Fibroblast of skin of abdomen (primary cell): ENCODE data around the gene ABCB1. TPM values are rescaled to one million over a fixed set of nuclear protein-coding genes. Genes with fewer than 3 reads are reported as not detected.

Experiments used
- DNase-seq: peaks from one replicate; pipeline ENCODE4 v3.0.0-alpha.2; 2013
- polyA plus RNA-seq, 2 experiments: library from polyadenylated mRNA; unstranded; fragments of 120-200 nt; gene quantifications; one replicate each; pipeline ENCODE4 v1.2.1, GENCODE V29; 2013; ENCODE audit not compliant: insufficient read length in 2 of 2

Gene ABCB1
- polyA plus RNA-seq (2013, experiment 1 of 2; ENCODE audit: insufficient read length): 0.05 TPM
- polyA plus RNA-seq (2013, experiment 2 of 2; ENCODE audit: insufficient read length): 0.26 TPM

DNA sequence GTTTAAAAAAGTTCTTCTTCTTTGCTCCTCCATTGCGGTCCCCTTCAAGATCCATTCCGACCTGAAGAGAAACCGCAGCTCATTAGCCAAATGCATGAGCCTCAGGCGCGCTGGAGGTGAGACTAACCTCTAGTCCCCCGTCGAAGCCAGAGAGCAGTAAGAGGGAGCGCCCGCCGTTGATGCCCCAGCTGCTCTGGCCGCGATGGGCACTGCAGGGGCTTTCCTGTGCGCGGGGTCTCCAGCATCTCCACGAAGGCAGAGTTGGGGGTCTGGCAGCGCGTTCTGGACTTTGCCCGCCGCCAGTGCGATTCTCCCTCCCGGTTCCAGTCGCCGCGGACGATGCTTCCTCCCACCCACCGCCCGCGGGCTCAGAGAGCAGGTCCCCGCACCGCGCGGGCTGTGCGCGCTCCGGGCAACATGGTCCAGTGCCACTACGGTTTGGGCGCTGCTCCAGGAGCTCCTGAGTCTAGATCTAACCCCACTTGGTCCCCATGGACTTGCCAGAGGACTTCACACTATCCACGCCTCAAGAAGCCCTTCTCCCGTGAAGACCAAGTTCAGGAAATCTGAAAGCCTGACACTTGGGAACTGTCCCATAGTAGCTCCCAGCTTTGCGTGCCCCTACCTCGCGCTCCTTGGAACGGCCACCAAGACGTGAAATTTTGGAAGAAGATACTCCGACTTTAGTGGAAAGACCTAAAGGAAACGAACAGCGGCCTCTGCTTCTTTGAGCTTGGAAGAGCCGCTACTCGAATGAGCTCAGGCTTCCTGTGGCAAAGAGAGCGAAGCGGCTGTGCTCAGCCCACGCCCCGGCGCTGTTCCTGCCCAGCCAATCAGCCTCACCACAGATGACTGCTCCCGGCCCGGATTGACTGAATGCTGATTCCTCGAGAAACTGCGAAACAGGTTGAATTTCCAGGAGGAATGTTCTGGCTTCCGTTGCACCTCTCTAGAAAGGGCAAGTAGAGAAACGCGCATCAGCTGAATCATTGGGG is at the start of gene ABCB1:
Gene ABCB1, minus strand, starts transcription at position 755 of the 995 bp plus-strand sequence. Its CDS starts 700 bp downstream, at position 55.
- peak; percentile 38 for DNase-seq

DNA sequence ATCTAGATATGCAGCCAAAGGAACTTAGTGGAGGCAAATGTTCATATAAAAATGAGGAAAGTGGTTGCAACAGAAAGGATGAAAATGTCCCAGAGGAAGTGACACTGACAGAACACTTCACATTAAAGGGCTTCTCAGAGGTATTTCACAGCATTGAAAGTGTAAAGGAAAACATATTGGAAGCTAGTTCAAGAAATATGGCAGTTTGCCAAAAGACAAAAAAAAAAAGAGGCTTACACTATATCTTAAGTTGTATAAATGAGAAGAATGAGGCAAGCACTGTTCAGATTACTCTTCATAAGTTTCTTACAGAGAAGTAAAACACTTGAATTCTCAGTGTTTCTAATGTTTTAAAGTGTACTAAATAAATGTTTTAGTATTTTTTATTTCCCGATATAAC is 47.6 kb upstream of the ABCB1 start:
- DNase-seq: no peak

DNA sequence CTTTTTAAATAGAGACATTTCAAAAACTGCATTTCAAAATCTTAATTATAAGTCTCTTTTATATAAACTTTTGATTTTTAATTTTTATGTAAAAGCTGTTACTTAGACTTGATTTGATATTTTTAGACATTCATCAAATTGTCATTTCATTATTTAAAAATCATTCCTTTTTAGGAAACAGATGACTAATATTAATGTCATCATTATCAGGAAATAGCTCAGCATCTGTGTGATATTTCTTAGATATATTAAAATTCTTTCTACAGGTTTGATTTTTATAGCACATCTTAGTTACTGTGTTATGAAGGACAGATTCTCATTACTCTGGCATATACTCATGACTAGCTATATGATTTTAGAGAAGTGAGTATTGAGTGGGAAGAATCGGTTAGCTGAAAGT is 44.8 kb upstream of the ABCB1 start:
- no peak for DNase-seq

DNA sequence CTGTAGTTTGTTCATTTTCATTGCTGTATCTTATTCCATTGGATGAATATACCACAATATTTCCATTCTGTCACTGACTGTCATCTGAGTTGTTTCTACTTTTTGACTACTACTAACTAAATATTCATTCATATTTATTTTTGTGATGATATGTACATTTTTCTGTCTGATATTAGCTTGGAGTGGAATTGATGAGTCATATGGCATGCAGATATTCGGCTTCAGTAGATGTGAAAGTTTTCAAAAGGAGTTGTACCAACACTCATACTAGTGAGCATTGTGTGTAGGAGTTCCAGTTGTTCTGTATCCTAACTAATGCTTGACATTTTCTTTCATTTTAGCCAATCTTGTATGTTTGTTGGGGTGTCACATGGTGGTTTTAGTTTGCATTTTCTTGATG is 35.2 kb upstream of the ABCB1 start:
- no peak for DNase-seq

DNA sequence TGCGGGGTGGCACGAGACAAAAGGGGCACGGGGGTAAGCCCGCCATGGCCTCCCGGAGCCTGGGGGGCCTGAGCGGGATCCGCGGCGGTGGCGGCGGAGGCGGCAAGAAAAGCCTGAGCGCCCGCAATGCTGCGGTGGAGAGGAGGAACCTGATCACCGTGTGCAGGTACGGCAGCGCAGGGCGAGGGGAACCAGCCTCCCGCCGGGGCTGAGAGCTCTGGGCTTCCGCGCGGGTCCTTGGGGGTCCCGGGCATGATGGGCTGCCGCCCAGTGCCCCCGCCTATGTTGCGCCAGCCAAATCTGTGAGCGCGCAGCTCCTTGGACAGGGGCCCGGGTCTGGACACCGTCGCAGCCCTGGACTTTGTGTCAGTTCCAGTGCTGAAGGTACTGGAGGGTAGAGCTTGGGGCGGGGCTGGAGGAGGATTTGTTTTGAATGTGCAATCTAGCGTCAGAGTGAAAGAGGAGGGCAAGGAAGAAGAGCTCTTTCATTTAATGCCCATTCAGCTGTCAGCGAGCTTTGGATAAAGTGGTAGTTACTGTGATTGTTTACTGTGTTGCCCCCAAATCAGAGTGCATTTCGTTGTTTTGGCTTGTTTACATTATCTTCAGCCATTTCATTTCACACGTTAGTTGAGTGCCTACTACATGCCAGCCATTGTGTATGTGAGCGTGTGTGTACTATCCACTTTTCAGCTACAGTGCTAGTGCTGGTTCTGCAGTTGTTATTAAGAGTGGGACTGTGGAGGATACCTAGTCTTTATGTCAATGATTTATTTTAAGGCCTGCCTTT is 28.3 kb upstream of the ABCB1 start:
- DNase-seq: no peak

DNA sequence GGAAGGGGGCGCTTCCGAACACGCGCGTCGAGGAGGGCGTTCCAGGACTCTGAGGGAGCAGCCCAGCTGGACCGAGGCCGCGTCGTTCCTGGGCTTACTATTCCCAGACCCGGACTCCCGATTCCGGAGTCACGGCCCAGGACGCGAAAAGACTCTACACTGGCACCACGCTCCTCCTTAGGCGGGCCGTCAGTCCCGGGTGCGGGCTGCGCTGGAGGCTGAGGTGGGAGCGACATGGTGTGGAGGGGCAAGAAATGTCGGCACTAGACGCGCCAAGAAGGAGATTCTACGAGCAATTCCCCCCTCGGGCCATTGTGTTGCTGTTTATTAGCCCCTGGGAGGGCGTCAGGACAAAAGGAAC is 26.9 kb upstream of the ABCB1 start:
- no peak for DNase-seq

DNA sequence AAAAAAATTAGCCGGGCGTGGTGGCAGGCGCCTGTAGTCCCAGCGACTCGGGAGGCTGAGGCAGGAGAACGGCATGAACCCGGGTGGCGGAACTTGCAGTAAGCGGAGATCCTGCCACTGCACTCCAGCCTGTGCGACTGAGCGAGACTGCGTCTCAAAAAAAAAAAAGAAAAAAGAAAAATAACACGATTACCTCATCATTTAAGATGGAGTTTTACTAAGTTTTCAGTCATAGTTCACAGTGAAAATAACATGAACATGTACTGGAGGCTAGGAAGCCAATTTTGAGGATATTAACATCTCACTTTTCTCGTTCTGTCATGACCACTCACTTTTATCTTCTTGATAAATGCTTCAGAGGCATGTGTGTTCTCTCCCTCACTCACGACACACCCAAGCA is 24.4 kb upstream of the ABCB1 start:
- DNase-seq: no peak

DNA sequence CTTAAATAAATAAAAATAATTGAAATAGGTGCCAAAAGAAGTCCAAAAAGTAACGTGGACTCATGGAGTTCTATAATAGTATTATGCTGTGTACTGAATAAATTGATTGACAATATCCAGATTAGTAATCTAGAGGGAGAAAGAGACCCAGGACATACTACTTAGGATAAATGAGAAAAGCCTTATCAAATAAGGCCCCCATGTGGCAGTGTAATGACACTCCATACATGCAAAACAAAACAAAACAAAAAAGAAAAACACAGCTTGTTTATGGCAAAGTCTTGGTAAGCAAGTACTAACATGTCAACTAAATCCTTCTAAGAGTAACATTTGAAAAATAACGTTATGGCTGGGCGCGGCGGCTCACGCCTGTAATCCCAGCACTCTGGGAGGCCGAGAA is 23.9 kb upstream of the ABCB1 start:
- no peak for DNase-seq

DNA sequence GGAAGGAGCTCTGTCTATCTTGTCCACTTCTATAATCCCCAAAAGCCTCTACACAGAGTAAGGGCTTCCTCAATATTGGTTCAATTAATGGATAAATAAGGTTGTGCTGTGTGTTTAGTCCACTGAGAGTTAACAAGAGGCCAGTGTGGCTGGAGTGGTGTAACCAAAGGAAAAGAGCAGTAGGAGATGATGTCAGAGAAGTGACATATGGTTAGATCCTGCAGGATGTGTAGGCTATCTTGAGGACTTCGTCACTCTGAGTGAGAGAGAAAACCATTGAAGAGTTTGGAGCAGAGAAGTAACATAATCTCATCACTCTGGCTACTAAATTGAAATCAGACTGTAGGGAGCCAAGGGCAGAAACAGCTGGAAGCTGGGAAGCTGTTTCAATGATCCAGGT is 14.5 kb upstream of the ABCB1 start:
- DNase-seq: no peak

DNA sequence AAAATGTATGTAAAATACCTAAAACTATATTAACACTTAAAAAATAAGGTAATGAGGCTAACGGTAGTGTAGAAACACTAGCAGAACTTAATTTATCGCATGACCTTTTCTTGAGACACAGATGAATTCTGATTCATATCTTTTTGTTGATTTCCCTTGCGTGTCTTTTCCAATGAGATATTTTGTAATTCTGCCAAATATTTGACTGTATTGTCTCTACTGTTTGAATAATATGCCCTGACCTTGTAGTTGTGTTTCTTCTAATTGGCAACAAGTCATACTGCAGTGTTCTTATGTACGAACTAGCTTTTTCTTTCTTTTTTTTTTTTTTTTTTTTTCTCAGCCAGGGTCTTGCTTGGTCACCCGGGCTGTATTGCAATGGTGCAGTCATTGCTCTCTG is 9.2 kb upstream of the ABCB1 start:
- DNase-seq: no peak

DNA sequence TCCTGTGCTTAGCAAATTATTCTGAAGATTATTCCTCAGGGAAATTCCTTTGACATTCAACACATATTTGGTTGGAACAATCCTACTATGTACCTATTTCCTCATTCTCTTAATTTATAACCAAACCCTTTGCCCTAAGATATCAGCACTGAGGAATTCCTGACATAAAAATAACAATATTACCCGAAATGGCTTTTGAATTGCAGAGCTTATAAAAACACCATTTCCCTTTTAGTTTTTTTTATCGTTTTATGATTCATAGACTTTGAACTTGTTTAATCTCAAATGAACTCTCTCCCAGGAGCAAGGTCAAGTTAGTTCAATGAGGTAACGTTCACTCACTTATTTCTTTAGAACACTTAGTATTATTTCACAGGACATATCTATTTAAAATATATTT is 7.7 kb upstream of the ABCB1 start:
- DNase-seq: no peak

DNA sequence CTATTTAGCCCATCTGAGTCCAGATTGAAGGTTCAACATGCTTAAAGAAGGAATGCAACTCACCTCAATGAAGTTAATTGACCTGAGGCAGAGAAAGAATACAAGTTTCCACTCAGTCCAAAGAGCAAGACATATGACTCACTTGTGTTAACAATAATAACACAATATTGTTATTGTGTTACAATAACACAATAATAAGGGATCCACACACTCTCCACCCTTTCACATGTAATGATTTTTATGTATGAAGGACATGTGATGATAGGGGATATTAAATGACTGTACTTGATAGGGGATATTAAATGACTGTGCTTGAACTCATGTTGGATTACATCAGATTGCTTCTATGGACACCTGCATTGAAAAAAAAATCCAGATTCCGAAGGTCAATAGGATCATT is 3.6 kb upstream of the ABCB1 start:
- no peak for DNase-seq

DNA sequence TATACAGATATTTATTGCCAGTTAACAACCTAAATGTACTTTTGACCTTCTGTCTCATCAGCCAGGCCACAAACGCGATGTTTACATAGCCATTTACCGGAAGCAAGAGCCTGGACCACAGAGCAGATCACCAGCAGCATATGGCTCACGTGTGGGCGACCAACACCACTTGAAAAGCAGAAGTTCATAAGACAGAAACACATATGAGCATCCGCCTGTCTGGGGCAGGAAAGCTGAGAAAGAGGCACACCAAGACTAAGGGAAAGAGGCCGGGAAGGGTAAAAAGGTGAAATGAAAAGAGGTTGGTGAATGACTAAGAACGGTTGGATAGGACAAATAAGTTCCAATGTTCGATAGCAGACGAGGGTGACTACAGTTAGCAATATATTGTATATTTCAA is 1.3 kb downstream of the ABCB1 start:
- no peak for DNase-seq

DNA sequence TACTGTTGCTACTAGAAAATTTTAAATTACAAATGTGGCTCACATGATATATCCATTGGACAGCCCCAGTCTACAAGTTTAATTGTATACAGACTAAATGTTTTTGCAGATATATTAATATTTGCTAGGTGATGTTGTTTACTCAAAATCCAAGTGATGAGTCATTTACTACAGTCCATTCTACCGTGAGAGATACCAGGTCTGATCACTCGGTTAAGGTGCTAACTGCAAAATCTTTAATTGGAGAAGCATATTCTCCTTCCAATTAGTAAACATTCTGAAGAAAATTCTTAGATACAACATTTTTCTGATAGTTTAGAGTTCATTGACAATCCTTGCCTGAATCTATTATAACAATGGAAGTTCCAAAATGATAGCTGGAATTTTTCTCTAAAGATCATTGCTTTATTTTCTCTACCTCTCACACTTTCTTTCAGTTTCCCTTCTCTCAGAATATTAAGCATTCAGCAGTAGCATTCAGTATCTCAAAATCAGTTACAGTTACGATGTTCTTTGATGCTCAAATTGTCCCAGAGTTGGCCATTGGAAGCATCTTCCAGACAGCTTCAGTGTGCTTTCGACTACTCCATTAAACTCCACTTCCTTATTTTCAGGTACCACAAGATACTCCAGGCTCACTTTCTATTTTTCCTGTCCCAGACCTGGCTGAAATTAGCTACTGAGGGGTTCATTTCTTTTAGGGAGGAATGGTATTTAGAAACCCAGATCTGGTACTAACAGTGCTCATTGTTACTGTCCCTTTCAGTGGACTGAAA is 2.3 kb downstream of the ABCB1 start:
- no peak for DNase-seq

DNA sequence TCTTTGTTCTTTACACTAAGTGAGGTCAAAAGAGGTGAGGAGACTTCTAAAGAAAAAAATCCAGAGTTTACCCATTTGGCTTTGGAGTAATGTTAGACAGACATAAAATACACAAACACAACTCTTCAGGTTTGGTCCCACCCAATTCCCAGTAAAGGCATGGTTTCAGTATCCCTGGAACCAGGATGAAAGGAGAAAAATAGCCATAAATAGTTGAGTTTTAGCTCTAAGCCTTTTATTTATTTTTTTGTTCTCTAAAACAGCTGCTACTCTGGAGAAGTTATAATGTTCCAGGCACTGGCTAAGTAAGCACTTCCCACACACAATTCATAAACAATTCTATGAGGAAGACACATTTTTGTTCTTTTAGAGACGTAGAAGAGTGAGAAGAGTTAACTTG is 4.0 kb downstream of the ABCB1 start:
- DNase-seq: no peak

DNA sequence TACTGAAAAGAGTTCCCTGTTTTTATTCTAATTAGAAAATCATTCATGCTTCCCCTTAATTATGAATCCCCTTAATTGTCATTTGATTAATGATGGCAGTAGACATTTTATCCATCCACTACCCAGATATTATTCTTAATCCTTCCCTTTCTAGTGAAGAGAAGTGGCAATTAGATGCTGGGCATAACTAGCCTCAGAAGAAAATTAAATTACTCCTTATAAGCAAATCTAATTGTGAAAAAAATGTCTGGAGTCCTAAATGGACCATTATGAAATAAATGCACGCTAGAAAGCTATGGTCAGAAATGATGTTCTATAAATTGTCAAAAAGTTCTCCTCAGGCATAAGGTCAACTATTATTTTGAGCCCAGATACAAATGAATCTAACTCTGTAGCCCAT is 4.5 kb downstream of the ABCB1 start:
- no peak for DNase-seq

DNA sequence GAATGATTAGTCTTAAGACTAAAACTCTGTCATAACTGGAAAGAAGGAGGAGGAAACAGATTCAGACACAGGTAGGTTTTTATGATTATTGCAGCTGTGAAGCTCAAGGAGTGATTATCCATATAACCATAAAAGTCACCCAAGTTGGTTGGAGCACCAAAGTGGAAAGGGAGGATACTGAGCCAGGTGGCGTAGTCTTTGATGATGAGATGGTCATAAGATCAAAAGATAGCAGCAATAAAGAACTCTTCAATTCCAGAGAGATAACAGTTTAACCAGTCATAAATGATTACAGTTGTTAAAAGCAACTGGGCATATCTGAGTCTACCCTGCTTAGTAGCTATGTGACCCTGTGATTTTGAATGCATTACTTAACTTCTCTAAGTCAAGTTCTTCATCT is 8.4 kb downstream of the ABCB1 start:
- DNase-seq: no peak

DNA sequence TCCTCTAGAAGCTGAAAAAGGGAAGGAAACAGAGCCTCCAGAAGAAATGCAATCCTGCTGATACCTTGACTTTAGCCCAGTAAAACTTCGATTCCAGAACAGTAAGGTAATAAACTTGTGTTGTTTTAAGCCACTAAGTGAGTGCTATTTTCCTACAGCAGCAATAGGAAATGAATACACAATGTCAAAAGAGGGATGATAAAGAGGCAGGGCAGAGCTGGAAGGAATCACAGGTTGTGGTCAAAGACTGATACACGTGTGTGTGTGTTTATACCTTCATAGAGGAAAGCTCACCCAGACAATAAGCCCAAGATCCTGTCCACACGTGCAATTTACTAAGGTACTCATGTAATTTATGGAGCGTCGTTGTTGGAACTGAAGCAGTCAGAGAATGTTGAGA is 9.5 kb downstream of the ABCB1 start:
- no peak for DNase-seq

DNA sequence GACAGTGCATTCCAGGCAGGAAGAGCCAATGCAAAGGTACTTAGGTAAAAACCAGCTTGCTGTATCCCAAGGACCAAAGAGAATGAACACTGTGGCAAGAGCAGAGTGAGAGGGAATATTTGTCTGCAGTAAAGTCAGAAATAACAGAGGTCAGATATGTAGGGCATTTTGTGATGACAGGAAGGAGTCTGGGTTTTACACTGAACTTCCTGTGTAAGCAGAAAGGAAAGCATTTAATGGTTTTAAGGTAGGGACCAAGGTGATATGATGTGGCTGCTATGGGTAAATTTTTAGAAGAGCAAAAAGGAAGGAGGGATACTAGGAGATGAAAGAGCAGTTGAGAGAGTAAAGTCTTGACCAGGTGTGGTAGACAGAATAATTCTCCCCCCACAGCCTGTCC is 10.1 kb downstream of the ABCB1 start:
- no peak for DNase-seq

DNA sequence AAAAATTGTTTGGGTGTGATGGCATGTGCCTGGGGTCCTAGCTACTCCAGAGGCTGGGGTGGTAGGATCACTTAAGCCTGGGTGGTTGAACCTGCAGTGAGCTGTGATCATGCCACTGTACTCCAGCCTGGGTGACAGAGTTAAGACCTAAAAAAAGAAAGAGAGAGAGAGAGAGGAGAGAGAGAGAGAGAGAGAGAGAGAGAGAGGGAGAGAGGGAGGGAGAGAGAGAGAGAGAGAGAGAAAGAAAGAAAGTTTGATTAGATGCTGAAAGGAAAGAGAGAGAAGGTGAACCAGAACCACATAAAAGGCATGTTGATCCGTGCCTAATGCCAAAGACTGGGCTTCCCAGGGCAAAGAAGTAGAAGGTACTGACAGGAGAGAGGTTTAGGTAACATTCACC is 11.1 kb downstream of the ABCB1 start:
- no peak for DNase-seq

DNA sequence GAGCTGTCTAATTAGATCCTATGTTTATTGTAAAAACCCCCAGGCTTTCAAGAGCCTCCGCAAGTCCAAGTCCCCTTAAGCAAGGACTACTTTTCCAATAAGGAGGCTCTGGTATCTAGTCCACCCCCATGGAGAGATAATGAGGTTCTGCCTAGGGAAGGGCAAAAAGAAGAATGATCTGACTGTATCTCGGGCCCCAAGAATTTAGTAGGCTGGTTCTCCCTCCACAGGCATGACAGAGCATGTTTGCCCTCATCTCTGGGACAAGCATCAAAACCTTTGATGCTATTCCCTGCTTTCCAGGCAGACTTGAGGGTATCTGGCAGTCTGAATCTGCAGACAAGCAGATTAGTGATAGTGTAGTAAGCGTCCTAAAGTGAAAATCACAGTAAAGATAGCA is 19.0 kb downstream of the ABCB1 start:
- DNase-seq: no peak

DNA sequence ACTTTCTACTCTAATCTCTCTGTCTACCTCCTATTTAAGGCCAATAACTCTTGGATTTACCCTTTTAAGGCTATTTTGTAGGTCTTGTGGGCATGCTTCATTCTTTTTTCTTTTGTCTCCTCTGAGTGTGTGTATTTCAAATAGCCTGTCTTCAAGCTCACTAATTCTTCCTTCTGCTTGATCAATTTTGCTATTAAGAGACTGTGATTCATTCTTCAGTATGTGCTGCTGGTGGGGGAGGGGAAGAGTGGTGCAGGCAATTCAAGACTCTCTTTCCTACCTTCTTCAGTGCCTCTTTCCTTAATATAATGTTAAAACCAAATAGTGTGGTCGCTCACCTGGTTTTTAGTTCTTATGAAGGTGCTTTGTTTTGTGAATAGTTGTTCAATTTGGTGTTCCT is 20.0 kb downstream of the ABCB1 start:
- DNase-seq: peak; percentile 12

DNA sequence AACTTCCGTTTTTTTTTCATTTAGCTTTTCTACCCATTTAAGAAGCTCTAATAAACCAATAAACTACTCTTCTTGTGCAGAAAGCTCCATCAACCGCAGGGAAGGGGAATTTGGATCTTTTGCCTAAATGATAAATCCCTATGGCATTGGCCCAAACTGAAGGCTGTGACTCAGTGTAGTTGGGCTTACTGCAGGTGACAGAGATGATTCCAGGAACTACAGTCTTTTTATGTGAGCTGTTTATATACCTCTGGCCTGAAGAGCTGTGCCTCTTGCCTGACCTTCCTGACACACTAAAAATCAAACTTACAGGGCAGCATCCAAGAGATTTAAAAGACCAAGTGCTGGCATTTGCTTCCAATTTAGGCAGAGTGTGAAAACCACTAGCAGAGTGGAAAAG is 25.2 kb downstream of the ABCB1 start:
- DNase-seq: peak; percentile 22
